Adipocyte (in vitro differentiated cells): Measurements from ENCODE around the gene DPH6.
A peak's percentile ranks its signal among the peaks of the same experiment; 100 is the strongest.

Experiments used
- DNase-seq: peaks from one replicate; pipeline ENCODE4 v3.0.0-alpha.2; 2015; ENCODE audit warnings: low read depth
- H3K27me3 ChIP-seq: replicated peaks from 2 replicates; pipeline ENCODE4 v1.7.0; 2013; ENCODE audit warnings: mild to moderate bottlenecking, low read length, moderate library complexity; ENCODE audit not compliant: control insufficient read depth, insufficient read depth
- H3K36me3 ChIP-seq: 2 replicates; pipeline ENCODE4 v1.7.0; 2013; ENCODE audit warnings: low read length, mild to moderate bottlenecking, moderate library complexity; ENCODE audit not compliant: control insufficient read depth, insufficient read depth, severe bottlenecking
- H3K4me1 ChIP-seq: 2 replicates; pipeline ENCODE4 v1.7.0; 2013; ENCODE audit warnings: mild to moderate bottlenecking, low read length, moderate library complexity; ENCODE audit not compliant: control insufficient read depth, insufficient read depth
- H3K4me3 ChIP-seq: 2 replicates; pipeline ENCODE4 v1.7.0; 2013; ENCODE audit warnings: mild to moderate bottlenecking, low read length, moderate library complexity
- H3K9ac ChIP-seq: 2 replicates; pipeline ENCODE4 v1.7.0; 2013; ENCODE audit warnings: mild to moderate bottlenecking, low read length, moderate library complexity
- H3K9me3 ChIP-seq: 2 replicates; pipeline ENCODE4 v1.7.0; 2013; ENCODE audit warnings: mild to moderate bottlenecking, low read length, moderate library complexity; ENCODE audit not compliant: control insufficient read depth

Gene DPH6

DNA sequence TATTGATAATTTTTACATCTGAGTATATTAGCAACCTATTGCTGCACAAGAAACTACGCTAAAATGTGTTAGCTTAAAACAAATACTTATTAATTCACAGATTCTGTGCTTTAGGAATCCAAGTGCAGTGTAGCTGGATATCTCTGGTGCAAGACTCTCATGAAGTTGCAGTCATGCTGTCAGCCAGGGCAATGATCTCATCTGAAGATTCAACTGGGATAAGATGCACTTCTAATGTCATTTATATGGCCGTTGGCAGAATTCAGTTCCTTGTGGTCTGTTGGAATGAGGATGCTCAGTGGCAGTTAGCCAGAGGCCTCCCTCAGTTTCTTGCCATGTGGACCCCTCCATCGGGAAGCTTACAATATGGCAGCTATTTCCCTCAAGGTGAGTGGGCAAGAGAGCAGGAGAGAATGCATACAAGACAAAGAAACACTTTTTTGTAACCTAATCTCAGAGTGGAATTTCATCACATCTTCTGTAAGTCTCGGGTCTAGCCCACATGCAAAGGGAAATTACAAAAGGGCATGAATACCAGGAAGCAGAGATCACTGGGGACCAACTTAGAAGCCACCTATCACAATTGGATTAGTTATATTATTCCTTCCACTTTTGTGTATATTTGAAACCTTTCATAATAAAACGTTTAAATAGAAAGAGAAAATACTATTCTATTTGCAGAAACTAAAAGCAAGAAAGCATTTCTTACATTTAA is 61.6 kb downstream of the DPH6 start:
- Histone ChIP-seq H3K27me3 (no peaks in the 10 kb centered on the region), H3K9me3 (peaks cover 12% of the 10 kb centered on the region), H3K4me3 (no peak overlapping the region), H3K4me1 (peaks cover 6% of the 10 kb centered on the region), H3K9ac (no peak overlapping the region), H3K36me3 (peaks cover 4% of the 10 kb centered on the region)
- no peak for DNase-seq

GRCh38 chr15:35481992-35482391 is 64.0 kb downstream of the DPH6 start:
- Histone ChIP-seq H3K4me1 (peaks cover 6% of the 10 kb centered on the region), H3K36me3 (no peaks in the 10 kb centered on the region), H3K27me3 (no peaks in the 10 kb centered on the region), H3K9me3 (peaks cover 2% of the 10 kb centered on the region), H3K4me3 (no peak overlapping the region), H3K9ac (no peak overlapping the region)
- DNase-seq = peak; percentile 77

GRCh38 chr15:35481064-35481463 is 64.9 kb downstream of the DPH6 start:
- peaks cover 2% of the 10 kb centered on the region for H3K9me3 ChIP-seq
- H3K4me3 ChIP-seq = no peak overlapping the region
- no peak for DNase-seq
- no peaks in the 10 kb centered on the region for H3K27me3 ChIP-seq
- H3K9ac ChIP-seq = no peak overlapping the region
- H3K36me3 ChIP-seq = no peaks in the 10 kb centered on the region
- peaks cover 6% of the 10 kb centered on the region for H3K4me1 ChIP-seq

GRCh38 chr15:35479423-35479822 is 66.5 kb downstream of the DPH6 start:
- no peak overlapping the region for H3K9ac ChIP-seq
- DNase-seq = no peak
- no peaks in the 10 kb centered on the region for H3K36me3 ChIP-seq
- peaks cover 6% of the 10 kb centered on the region for H3K4me1 ChIP-seq
- no peak overlapping the region for H3K4me3 ChIP-seq
- no peaks in the 10 kb centered on the region for H3K27me3 ChIP-seq
- peaks cover 2% of the 10 kb centered on the region for H3K9me3 ChIP-seq

DNA sequence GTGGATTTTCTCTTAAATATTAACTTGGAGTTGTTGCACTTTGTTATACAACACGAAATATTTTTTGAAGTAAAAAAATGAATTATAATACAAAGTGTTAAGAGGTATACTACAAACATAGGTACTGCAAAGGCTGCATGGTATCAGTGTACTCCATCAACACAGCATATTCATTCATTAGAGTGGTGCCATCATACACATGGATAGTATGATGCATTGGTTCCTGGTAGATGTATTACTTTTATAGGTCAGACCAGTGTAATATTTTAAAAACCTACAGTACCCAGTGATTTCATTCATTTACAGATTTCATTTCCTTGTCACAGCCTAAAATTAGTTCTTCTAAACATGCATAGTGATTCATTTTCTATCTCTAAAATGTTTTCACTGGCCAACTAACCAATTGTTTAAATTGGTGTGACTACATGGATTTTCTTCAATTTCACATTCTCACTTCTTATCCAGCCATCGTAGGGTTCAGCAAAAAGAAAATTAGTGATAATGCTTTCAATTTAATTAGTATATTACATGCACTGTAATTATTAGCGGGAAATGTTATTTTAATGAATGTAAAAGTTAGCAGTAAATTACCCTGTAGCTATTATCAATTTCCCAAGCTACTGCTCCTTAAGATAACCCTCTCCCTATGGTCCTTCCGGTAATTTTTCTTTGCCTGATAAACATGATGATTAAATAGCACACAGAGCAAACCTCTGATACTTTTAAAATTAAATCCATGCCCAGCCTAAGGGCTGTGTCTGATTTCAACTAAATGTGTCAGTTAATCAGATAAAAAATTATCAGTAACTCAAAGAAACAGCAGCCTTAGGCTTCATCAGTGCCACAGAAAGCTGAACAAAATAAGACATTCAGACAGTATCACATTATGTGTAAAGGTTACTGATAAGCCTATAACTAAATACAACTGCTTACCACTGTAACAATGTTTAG is 68.4 kb downstream of the DPH6 start:
- no peak overlapping the region for H3K9ac ChIP-seq
- H3K9me3 ChIP-seq = no peaks in the 10 kb centered on the region
- DNase-seq = no peak

DNA sequence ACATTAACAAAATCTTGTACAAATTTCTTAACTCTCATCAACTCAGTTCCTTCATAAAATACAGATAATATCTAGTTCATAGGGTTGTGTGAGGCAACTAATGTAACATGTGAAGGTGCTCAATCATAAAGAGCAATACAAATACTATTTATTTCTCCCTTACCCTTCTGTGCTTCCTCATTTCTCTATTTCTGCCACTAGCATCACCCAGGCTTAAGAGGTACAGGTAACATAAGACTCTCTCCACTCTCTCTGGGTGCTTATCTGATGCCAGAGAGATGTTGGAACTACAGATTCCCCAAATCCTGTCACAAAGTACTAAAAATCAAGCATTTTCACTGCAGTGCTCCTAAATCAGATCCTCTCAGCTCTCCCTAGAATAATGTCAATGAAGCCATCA is 74.9 kb downstream of the DPH6 start:
- no peaks in the 10 kb centered on the region for H3K27me3 ChIP-seq
- no peak for DNase-seq
- H3K36me3 ChIP-seq = no peaks in the 10 kb centered on the region
- H3K9me3 ChIP-seq = no peaks in the 10 kb centered on the region
- no peak overlapping the region for H3K9ac ChIP-seq
- H3K4me1 ChIP-seq = no peaks in the 10 kb centered on the region
- no peak overlapping the region for H3K4me3 ChIP-seq

More for the DNA sequence above, 68.4 kb downstream of the DPH6 start:
- Histone ChIP-seq H3K4me1 (peaks cover 6% of the 10 kb centered on the region), H3K27me3 (no peaks in the 10 kb centered on the region), H3K36me3 (no peaks in the 10 kb centered on the region), H3K4me3 (no peak overlapping the region)

DNA sequence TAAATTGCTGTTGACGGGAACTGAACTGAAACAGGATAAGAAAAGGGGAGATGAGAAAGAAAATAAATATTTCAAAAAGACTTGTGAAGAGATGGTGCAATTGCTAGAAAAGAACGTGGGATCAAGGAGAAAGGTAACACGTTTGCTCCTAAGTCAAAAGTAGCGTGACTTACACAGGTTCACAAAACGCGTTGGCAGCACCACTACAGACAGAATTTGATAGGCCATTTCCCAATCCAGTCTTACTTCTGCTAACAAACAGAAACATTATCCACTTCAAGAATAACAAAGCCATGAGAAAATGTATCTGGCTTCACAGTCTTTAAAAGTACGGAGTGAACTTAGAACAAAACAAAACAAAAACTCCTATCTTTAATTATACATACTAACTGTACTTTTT is 75.5 kb downstream of the DPH6 start:
- Histone ChIP-seq H3K27me3 (no peaks in the 10 kb centered on the region), H3K9me3 (no peaks in the 10 kb centered on the region), H3K9ac (no peak overlapping the region), H3K36me3 (no peaks in the 10 kb centered on the region), H3K4me1 (no peaks in the 10 kb centered on the region), H3K4me3 (no peak overlapping the region)
- peak; percentile 9 for DNase-seq

DNA sequence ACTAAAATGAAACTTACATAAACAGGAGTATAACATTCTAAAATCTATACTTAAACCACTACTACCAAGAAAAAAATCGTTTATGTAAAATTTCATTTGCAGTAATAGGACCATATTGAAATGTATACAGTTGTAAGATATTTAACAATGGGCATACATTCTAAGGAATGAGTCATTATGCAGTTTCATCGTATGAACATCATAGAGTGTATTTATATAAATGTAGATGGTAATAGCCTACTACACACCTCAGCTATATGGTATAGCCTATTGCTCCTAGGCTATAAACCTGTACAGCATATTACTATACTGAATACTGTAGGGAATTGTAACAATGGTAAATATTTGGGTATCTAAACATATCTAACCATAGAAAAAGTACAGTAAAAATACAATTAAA is 79.5 kb downstream of the DPH6 start:
- no peak overlapping the region for H3K4me3 ChIP-seq
- no peaks in the 10 kb centered on the region for H3K36me3 ChIP-seq
- H3K27me3 ChIP-seq = no peaks in the 10 kb centered on the region
- H3K9me3 ChIP-seq = no peaks in the 10 kb centered on the region
- H3K9ac ChIP-seq = no peak overlapping the region
- no peak for DNase-seq
- no peaks in the 10 kb centered on the region for H3K4me1 ChIP-seq

- H3K36me3 ChIP-seq = no peaks in the 10 kb centered on the region
- no peaks in the 10 kb centered on the region for H3K4me1 ChIP-seq
- no peak overlapping the region for H3K9ac ChIP-seq
- no peak overlapping the region for H3K4me3 ChIP-seq
- no peaks in the 10 kb centered on the region for H3K9me3 ChIP-seq
- peak; percentile 22 for DNase-seq
- no peaks in the 10 kb centered on the region for H3K27me3 ChIP-seq
Measured at GRCh38 chr15:35465783-35466182, 80.2 kb downstream of the DPH6 start.

DNA sequence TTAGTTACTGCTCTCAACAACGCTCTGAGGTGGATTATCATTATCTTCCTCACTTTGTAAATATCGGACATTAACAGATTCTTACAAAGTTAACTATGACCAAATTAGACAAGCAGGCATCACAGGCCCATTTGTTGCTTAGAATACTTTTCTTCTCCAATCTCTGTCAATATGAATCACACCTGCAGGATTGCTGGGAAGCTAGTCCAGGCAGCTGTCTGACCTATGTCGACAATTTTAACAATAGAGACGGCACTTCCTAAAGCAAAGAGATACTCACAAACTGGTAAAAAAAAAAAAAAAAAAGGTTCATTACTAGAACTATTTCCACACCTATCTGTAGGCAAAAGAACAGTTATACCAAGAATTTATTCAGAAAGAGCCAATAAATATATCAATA is 85.3 kb downstream of the DPH6 start:
- no peaks in the 10 kb centered on the region for H3K9me3 ChIP-seq
- H3K36me3 ChIP-seq = no peaks in the 10 kb centered on the region
- no peak for DNase-seq
- H3K4me1 ChIP-seq = peaks cover 8% of the 10 kb centered on the region
- H3K27me3 ChIP-seq = no peaks in the 10 kb centered on the region
- H3K4me3 ChIP-seq = no peak overlapping the region
- H3K9ac ChIP-seq = no peak overlapping the region

DNA sequence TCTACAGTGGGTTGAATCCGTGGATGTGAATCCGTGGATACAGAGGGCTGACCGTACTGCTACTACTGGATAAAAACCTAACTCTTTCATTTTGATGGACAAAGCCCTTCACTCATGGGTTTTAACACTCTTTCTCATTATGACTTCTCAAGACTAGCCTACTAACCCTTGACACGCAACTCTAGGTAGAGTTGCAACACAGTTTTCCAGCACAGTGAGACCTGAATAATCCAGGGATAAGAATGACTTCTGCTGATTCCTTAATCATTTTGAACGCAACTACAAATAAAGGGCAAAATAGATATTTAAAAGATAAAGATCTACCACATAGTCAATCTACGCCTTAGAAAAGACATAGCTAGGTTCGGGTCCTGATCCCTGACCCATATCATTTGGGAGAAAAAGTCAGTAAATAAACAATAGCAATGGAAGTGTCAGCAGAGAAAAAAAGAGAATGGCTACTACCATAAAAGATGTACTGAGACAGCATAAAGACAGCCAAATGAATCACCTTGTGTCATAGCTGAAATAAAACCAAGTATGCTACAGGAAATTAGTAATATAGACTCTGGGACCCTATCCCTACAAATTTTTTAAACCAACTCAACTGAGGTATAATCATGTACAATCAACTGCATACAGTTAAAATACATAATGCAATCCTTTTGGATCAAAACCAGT is 87.6 kb downstream of the DPH6 start:
- Histone ChIP-seq H3K9ac (no peak overlapping the region), H3K9me3 (no peaks in the 10 kb centered on the region), H3K4me3 (no peak overlapping the region), H3K4me1 (peaks cover 8% of the 10 kb centered on the region), H3K27me3 (no peaks in the 10 kb centered on the region), H3K36me3 (no peaks in the 10 kb centered on the region)
- DNase-seq = no peak
